HG03045 (cell line): Measurements from ENCODE around the gene RFTN1.
A peak's percentile ranks its signal among the peaks of the same experiment; 100 is the strongest.

Source experiments
- ATAC-seq: cut with Tn5 transposase; IDR thresholded peaks from one replicate; pipeline ENCODE4 v1.9.1; 2021; ENCODE audit warnings: mild to moderate bottlenecking, moderate library complexity; ENCODE audit not compliant: unreplicated experiment

Gene RFTN1

DNA sequence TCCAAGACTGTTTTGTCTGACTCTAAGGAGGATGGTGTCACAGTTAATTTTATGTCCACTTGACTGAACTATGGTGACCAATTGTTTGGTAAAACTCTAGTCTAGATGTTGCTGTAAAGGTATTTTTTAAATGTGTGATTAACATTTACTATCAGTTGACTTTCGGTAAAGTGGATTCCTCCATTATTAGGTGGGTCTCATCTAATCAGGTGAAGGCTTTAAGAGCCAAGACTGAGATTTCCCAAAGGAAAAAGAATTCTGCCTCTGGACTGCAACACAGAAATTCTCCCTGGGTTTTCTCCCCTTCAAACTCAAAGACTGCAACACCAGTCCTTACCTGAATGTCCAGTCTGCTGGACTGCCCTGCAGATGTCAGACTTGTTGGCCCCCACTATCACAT lies 129.6 kb downstream of the RFTN1 start:
- no peak for ATAC-seq

DNA sequence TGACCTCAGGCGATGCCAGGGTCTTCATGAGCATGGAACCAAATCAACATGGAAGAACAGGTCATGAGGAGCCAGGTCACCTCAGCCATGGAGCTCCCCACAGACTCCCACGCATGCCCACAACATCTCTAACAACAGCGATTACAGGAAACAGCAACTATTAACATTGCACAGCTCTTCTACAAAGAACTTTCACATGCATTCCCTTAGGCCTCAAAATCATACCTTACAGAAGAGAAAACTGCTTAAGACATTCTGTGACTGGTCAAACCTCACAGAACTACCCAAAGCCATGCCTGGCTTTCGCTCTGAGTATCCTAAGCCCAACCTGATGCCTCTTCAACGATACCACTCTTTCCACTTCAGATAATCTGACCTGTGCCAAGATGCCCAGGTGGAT lies 130.7 kb downstream of the RFTN1 start:
- ATAC-seq, result peak; percentile 37

DNA sequence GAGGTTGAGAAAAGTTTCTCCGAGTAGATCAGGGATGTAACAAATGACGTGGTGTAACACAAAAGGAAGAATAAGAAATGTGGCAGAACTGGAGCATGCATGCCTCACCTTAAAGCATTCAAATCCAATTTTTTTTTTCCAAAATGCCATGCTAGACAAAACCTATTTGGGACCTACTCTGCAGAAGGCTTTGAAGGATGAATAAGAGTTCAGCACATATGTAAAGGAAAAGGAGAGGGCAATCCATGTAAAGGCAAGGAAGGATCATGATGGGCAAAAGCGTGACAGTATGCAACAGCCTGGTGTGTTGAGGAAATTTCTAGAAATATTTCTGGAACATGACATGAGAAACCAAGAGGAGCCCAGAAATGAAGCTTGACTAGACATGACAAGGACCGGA lies 132.1 kb downstream of the RFTN1 start:
- no peak for ATAC-seq

GRCh38 chr3:16380421-16380820 lies 133.1 kb downstream of the RFTN1 start:
- no peak for ATAC-seq

DNA sequence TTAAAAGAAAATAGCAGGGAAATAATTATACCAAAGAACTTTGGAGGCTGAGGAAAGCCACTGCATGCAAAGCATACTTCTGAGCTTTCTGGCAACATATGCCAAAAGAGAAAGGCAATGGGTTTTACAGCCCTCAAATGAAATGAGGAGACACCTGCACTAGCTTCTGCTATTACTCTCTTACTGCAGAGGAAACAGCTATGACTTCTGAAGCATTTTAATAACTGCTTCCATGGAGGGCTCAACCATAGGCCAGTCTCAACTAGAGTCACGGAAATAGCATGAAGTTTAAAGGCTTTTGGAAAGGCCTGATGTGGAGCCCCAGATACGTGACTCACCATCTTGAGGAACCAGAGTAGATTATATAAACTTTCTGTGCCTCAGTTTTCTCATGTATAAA lies 133.7 kb downstream of the RFTN1 start:
- ATAC-seq, result no peak

DNA sequence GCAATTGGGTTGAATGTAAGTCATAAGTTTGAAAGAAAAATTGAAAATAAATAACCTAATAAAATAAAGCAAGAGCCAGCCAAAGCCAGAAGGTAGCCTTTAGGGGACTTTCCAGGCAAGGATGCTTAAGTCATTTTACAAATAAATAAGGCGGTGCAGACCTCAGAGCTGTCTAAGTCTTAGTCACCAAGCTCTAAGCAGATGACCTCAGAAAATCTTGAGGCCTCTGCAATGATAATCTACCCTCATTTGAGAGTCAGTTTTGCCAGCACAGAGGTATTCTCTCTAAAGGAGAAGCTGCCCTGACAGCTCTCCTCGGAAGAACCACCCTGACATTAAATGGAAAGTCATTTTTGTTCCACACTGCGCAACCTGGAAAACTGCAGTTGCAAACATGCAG lies 134.6 kb downstream of the RFTN1 start:
- ATAC-seq, result peak; percentile 54

- ATAC-seq, result no peak
Observed at GRCh38 chr3:16378415-16378814, 135.1 kb downstream of the RFTN1 start.

DNA sequence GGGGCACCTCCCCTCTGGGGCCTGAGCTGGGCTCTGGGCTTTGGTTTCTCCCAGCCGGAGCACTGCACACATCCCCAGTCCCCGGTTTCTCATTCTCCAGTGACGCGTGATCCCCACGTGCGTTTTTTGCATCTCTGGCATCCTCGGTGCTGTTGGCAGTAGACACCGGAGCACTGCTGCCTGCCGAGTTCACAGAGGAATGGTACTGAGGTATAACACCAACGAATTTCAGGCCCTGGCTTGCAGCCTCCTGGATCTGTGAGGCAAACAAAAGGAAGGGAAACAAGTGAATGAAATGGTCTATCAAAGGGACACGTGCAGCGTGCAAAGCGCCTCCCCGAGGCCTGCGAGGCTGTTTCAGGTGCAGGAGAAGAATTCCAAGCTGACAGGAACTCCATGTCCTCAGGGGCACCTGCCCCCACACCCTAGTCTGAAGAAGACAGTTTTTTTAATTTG lies 135.6 kb downstream of the RFTN1 start:
- no peak for ATAC-seq

GRCh38 chr3:16377196-16377595 lies 136.3 kb downstream of the RFTN1 start:
- no peak for ATAC-seq

GRCh38 chr3:16375891-16376290 lies 137.6 kb downstream of the RFTN1 start:
- ATAC-seq, result no peak

DNA sequence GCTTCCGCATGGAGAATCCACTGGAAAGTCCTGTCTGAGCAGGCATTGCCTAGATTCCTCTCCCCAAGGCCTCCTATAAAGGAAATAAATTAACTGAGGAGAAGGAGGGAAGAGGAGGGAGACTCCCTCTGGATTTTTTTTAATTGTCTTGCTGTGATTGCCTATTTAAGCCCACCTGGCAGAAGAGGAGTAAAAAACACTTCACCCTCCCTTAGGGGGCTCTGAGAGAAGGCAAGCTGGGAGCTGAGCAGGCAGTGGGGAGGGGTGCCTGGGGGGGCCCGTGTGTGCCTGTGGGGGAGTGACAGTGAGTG lies 138.6 kb downstream of the RFTN1 start:
- ATAC-seq, result no peak

- ATAC-seq, result peak; percentile 29
Observed at GRCh38 chr3:16374047-16374934, 139.2 kb downstream of the RFTN1 start.

GRCh38 chr3:16373341-16373946 lies 140.1 kb downstream of the RFTN1 start:
- no peak for ATAC-seq

DNA sequence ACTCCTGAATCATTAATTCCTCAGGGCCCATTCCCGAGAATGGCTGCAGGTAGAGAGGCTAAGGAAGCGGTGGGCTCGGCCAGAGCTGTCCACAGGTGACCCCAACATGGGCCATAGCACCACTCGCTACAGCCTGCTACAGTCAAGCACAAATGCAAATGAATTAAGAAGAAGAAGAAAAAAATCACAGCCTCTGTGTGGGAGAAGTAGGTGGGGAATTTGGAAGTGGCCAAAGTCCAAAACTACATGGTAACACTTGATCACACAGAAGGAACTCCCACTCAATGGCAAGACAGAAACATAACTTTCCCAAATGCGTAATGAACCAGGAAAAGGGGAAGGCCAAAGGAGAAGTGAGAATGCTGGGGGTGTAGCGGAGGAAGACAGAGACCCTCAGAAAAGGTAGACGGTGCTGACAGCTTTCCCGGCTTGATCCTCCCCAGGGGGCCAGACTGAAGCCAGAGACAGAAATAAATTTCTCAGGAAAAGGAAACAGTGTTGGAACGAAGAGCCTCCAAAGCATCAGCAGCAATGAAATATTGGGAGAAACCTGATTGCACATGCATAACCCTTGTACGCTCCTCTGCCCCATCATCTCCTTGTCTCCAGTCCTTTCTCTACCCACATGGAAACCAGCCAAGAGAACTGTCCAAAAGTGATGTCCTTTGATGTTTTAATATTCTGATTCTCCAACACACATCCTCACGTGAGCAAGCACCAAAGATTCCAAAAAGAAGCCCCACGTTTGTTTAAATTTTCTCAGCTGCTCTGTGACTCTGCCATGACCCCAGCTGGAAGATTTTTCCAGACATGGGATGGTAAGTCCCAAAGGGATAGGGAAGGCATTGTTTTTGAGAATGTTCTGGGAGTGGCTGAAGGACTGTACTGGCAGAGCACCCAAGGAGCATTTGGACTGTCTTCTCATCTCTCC lies 140.9 kb downstream of the RFTN1 start:
- ATAC-seq, result peak; percentile 27

DNA sequence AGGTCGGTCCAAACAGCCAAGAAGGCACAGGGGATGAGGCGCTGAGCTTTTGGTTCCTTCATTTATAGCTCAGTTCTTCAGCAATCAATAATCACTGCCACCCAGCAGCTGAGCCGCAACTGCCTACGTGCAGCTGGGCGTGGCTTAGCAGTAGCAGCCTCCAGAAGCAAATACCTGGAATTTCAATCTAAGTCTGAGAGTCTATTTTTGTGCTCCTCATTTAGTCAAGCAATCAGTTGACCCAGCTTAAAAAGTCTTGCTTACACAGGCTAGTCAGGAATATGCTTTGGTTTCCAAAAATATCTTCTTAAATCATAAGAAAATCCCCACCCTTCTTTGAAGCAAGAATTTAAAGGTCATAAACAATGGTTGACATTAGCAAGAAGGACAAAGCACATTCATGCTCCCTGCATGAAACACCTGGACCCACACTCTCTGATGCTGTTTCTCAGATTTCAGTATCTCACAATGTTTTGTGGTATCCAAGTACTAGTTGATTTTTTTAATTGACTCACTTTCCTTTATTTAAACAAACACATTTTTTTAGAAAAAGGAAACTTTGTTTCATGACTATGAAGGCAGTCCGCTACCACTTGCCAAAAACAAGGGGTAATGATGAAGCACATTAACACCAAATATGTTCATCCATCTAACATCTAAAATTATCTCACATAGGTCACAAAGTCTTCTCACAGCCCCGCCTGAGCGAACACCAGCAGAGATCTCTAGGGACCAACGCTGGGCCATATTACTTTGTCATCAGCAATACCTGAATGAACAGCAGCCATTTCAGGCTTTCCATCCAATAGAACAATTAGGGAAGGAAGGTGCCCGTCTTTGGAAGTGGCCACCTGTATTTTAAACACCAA lies 142.4 kb downstream of the RFTN1 start:
- ATAC-seq, result no peak

GRCh38 chr3:16370503-16370871 lies 143.0 kb downstream of the RFTN1 start:
- no peak for ATAC-seq

DNA sequence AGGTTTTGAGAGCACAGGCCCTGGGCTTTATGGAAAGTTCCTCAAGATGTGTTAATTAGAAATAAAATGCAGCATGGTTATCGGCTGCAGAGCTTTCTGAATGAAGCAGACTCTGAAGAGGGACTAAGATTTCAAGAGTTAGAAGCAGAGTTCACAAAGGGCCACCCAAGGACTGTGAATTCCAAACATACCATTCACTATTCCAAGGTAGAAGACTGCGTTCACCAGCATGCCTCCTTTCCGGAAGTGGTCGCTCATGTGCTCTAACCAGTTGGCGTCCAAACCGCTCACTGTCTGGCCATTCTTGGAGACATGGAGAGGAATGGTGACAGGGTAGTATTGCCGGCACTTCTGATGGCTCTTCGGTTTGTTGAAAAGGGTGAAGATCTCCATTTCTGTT lies 143.6 kb downstream of the RFTN1 start:
- ATAC-seq, result no peak

GRCh38 chr3:16369276-16369675 lies 144.2 kb downstream of the RFTN1 start:
- no peak for ATAC-seq

- ATAC-seq, result no peak
Observed at GRCh38 chr3:16366581-16366980, 146.9 kb downstream of the RFTN1 start.

DNA sequence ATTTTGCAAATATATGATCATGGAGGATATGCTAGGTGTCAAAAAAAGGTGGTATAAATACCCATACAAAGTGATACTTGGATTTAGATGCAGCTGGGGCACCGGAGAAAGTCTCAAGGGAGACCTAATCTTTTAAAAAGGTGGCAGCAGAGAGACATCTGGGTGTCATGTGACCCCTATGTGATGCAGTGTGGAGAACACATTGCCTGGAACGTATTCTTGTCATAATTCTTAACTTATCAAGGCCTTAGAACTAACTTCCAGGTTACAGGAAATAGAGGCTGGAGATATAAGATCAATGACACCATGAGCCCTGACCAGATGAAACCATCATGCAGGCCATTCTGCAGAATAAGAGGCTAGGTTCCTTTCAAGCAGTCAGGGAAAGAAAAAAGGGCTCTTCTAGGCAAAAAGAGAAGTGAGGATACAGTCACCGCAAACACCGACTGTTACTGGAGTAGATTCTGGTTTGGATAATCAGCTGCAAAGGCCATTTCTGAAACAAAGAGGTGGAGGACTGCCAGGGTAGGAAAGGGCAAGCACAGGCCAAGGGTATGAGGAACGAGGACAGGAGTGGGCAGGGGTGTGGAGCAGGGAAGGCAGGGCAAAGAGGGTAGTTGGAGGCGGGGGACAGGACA lies 147.9 kb downstream of the RFTN1 start:
- no peak for ATAC-seq
